ENCODE data around the gene MIS18BP1.

MIS18BP1 gene

GRCh38 chr14:45210159-45210558 is 42.8 kb downstream of the MIS18BP1 start:
- TF ChIP-seq, protein P1, sequence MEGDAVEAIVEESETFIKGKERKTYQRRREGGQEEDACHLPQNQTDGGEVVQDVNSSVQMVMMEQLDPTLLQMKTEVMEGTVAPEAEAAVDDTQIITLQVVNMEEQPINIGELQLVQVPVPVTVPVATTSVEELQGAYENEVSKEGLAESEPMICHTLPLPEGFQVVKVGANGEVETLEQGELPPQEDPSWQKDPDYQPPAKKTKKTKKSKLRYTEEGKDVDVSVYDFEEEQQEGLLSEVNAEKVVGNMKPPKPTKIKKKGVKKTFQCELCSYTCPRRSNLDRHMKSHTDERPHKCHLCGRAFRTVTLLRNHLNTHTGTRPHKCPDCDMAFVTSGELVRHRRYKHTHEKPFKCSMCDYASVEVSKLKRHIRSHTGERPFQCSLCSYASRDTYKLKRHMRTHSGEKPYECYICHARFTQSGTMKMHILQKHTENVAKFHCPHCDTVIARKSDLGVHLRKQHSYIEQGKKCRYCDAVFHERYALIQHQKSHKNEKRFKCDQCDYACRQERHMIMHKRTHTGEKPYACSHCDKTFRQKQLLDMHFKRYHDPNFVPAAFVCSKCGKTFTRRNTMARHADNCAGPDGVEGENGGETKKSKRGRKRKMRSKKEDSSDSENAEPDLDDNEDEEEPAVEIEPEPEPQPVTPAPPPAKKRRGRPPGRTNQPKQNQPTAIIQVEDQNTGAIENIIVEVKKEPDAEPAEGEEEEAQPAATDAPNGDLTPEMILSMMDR (IDR thresholded peaks at IDR 0.05): no peak

GRCh38 chr14:45204241-45204640 is 48.8 kb downstream of the MIS18BP1 start:
- no peaks in the 10 kb centered on the region for H3K79me2 ChIP-seq
- TF ChIP-seq, protein P1 (IDR thresholded peaks at IDR 0.05): no peak
- no peak overlapping the region for H3K27ac ChIP-seq
- no peaks in the 10 kb centered on the region for H3K4me1 ChIP-seq
- no peak overlapping the region for H3K4me3 ChIP-seq (ENCODE audit: low read depth, low read length)
- no peaks in the 10 kb centered on the region for H3K9me3 ChIP-seq (ENCODE audit: control insufficient read depth, low read length)
- H3K27me3 ChIP-seq (ENCODE audit: control insufficient read depth, insufficient read depth, low read length): no peaks in the 10 kb centered on the region
- H3K36me3 ChIP-seq (ENCODE audit: control insufficient read depth, insufficient read depth, low read length): no peaks in the 10 kb centered on the region
- H3K4me2 ChIP-seq (ENCODE audit: low read length): no peak overlapping the region
- H3K9ac ChIP-seq: no peak overlapping the region
- H2AFZ ChIP-seq: no peak overlapping the region

More at GRCh38 chr14:45210159-45210558, 42.8 kb downstream of the MIS18BP1 start:
- Histone ChIP-seq H3K79me2 (no peaks in the 10 kb centered on the region), H3K27ac (no peak overlapping the region), H3K36me3 (ENCODE audit: control insufficient read depth, insufficient read depth, low read length) (no peaks in the 10 kb centered on the region), H3K9ac (no peak overlapping the region), H3K27me3 (ENCODE audit: control insufficient read depth, insufficient read depth, low read length) (no peaks in the 10 kb centered on the region), H3K4me3 (ENCODE audit: low read depth, low read length) (no peak overlapping the region), H3K9me3 (ENCODE audit: control insufficient read depth, low read length) (no peaks in the 10 kb centered on the region), H2AFZ (no peak overlapping the region), H3K4me1 (no peaks in the 10 kb centered on the region), H3K4me2 (ENCODE audit: low read length) (no peak overlapping the region)

DNA sequence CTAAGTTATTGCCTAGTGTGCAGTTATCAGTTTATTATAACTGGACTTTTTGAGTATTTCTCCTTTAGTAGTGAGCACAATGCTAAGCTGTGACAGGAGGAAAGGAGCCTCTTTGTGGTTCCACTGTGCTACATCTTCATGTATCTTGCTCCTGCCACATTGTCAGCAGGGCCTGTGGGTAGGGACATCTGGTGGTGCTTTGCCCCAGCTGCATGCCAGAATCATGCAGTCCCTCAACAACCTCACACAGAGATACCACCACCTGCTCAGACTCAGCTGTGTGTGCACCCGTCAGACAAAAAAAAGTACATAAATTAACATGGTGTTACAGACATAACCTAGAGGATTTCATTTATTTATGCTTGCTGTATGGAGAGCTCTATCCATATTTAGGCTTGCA is 51.1 kb downstream of the MIS18BP1 start:
- Histone ChIP-seq H3K4me1 (no peaks in the 10 kb centered on the region), H3K9ac (no peak overlapping the region), H3K79me2 (no peaks in the 10 kb centered on the region), H3K27ac (no peak overlapping the region), H3K36me3 (ENCODE audit: control insufficient read depth, insufficient read depth, low read length) (no peaks in the 10 kb centered on the region), H3K4me2 (ENCODE audit: low read length) (no peak overlapping the region), H3K27me3 (ENCODE audit: control insufficient read depth, insufficient read depth, low read length) (no peaks in the 10 kb centered on the region), H3K4me3 (ENCODE audit: low read depth, low read length) (no peak overlapping the region), H3K9me3 (ENCODE audit: control insufficient read depth, low read length) (no peaks in the 10 kb centered on the region), H2AFZ (no peak overlapping the region)
- TF ChIP-seq, protein P1 (IDR thresholded peaks at IDR 0.05): no peak

- Histone ChIP-seq H3K36me3 (ENCODE audit: control insufficient read depth, insufficient read depth, low read length) (no peaks in the 10 kb centered on the region), H3K79me2 (no peaks in the 10 kb centered on the region), H3K9ac (no peak overlapping the region), H3K4me3 (ENCODE audit: low read depth, low read length) (no peak overlapping the region), H3K27ac (no peak overlapping the region), H2AFZ (no peak overlapping the region), H3K4me2 (ENCODE audit: low read length) (no peak overlapping the region), H3K9me3 (ENCODE audit: control insufficient read depth, low read length) (no peaks in the 10 kb centered on the region), H3K27me3 (ENCODE audit: control insufficient read depth, insufficient read depth, low read length) (no peaks in the 10 kb centered on the region), H3K4me1 (no peaks in the 10 kb centered on the region)
- TF ChIP-seq, protein P1 (IDR thresholded peaks at IDR 0.05): no peak
Observed at GRCh38 chr14:45199230-45199629, 53.8 kb downstream of the MIS18BP1 start.

GRCh38 chr14:45198551-45198950 is 54.5 kb downstream of the MIS18BP1 start:
- Histone ChIP-seq H3K27ac (no peak overlapping the region), H3K9ac (no peak overlapping the region), H2AFZ (no peak overlapping the region), H3K4me3 (ENCODE audit: low read depth, low read length) (no peak overlapping the region), H3K4me2 (ENCODE audit: low read length) (no peak overlapping the region), H3K9me3 (ENCODE audit: control insufficient read depth, low read length) (no peaks in the 10 kb centered on the region), H3K36me3 (ENCODE audit: control insufficient read depth, insufficient read depth, low read length) (no peaks in the 10 kb centered on the region), H3K79me2 (no peaks in the 10 kb centered on the region), H3K4me1 (no peaks in the 10 kb centered on the region), H3K27me3 (ENCODE audit: control insufficient read depth, insufficient read depth, low read length) (no peaks in the 10 kb centered on the region)
- TF ChIP-seq, protein P1 (IDR thresholded peaks at IDR 0.05): no peak

Measured in parathyroid adenoma (tissue), 2 donors.